Astrocyte (in vitro differentiated cells and primary cell): Measurements from ENCODE around the gene OR5A1.

Experiments
- EZH2 ChIP-seq: IDR thresholded peaks from 2 replicates; pipeline ENCODE4 v1.6.1; 2012; ENCODE audit warnings: mild to moderate bottlenecking, low read length, inconsistent platforms; ENCODE audit not compliant: insufficient read depth
- TF ChIP-seq, protein P1 (sequence below): IDR thresholded peaks from 2 replicates; pipeline ENCODE4 v1.5.1; 2011; ENCODE audit warnings: low read depth, mild to moderate bottlenecking, inconsistent platforms, low read length, moderate library complexity; ENCODE audit not compliant: insufficient read depth

DNA sequence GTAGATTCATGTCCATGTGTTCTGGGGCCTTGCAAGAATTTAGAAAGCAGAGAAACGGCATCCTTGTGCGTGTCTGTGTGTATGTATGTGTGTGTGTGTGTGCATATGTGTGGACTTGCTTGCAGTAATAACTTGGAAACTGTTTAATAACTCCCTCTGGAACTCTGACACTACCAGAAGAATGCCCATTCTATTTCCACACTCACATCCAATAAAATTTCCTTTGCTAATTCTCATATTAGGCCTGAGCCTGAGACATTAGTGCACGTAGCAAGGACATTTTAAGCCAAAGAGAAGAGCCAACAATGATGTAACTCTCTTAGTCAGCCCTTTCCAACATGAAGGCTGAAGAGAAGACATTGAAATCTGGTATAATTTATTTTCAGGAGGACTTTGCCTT, 23.6 kb downstream of the OR5A1 start:
- TF ChIP-seq, protein P1, sequence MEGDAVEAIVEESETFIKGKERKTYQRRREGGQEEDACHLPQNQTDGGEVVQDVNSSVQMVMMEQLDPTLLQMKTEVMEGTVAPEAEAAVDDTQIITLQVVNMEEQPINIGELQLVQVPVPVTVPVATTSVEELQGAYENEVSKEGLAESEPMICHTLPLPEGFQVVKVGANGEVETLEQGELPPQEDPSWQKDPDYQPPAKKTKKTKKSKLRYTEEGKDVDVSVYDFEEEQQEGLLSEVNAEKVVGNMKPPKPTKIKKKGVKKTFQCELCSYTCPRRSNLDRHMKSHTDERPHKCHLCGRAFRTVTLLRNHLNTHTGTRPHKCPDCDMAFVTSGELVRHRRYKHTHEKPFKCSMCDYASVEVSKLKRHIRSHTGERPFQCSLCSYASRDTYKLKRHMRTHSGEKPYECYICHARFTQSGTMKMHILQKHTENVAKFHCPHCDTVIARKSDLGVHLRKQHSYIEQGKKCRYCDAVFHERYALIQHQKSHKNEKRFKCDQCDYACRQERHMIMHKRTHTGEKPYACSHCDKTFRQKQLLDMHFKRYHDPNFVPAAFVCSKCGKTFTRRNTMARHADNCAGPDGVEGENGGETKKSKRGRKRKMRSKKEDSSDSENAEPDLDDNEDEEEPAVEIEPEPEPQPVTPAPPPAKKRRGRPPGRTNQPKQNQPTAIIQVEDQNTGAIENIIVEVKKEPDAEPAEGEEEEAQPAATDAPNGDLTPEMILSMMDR = no peak
- no peak for TF ChIP-seq EZH2
